ENCODE results near the gene FSIP1.

FSIP1 gene

DNA sequence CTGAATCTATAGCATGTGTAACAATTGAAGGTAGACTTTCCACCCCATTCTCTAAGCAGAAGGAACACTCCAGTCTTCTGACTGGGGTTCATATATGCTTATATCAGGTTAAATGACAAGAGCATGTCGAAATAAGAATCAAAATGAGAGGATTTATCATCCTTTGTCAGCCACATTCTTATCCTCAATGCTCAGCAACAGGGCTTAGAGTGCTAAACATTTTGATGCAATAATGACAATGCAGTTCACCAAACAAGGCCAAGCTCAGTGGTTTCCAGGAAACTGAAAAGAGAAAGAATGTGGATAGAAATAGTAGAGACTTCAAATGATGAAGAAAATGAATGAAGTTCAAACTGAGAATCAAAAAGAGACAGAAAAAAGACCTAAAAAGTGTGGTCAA, 78.0 kb downstream of the FSIP1 start:
- ChIA-PET CTCF (interaction anchor here (1.4 kb wide), 1 partner anchor 13 kb away, joined by 3 read pairs; no protein-coding TSS in a partner anchor), POLR2A (no interaction called here)
- TF ChIP-seq, protein P1, sequence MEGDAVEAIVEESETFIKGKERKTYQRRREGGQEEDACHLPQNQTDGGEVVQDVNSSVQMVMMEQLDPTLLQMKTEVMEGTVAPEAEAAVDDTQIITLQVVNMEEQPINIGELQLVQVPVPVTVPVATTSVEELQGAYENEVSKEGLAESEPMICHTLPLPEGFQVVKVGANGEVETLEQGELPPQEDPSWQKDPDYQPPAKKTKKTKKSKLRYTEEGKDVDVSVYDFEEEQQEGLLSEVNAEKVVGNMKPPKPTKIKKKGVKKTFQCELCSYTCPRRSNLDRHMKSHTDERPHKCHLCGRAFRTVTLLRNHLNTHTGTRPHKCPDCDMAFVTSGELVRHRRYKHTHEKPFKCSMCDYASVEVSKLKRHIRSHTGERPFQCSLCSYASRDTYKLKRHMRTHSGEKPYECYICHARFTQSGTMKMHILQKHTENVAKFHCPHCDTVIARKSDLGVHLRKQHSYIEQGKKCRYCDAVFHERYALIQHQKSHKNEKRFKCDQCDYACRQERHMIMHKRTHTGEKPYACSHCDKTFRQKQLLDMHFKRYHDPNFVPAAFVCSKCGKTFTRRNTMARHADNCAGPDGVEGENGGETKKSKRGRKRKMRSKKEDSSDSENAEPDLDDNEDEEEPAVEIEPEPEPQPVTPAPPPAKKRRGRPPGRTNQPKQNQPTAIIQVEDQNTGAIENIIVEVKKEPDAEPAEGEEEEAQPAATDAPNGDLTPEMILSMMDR (IDR thresholded peaks at IDR 0.05; ENCODE audit: control extremely low read depth, extremely low read depth, low read depth, missing control alignments), result no peak
- DNase-seq (ENCODE audit: extremely low spot score), result no peak

DNA sequence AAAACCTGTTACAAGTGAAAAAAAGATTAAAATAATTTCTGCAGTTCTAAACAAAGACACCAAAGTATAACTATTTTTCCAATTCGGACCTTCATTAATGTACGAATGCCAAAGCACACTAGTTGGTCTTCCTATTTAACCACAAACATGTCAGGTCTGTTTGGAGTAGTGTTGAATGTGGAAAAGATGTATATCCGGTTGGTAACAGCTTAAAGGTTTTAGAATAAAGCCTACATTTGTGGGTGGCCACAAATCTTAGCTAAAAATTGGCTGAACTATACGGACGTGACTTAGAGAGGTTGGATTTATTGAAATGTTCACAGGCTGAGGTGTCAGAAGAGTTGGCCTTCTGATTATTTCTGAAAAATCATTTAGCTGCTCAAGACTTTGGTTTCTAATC, 78.4 kb downstream of the FSIP1 start:
- ChIA-PET POLR2A (no interaction called here), CTCF (interaction anchor here (1.4 kb wide), 1 partner anchor 13 kb away, joined by 3 read pairs; no protein-coding TSS in a partner anchor)
- DNase-seq (ENCODE audit: extremely low spot score), result no peak
- TF ChIP-seq, protein P1 (IDR thresholded peaks at IDR 0.05; ENCODE audit: control extremely low read depth, extremely low read depth, low read depth, missing control alignments), result no peak

DNA sequence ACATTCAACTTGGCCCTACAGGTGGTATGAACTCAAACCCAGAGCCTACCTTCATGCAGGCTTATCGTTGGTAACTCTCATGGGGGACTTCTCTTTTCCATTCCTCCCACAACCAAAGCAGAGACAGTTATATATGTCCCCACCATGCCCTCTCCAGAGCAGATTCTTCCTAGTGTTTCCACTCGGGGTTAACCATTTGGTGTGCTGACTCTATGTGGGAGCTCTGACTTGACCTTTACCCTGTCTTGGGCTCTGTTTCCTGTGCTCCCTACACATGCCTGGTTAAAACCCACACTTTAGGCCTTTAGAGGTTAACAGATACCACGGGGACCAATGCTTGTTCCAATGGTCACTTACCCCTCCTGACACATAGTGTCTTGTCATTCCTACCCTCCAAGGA, 80.7 kb downstream of the FSIP1 start:
- DNase-seq (ENCODE audit: extremely low spot score), result no peak
- TF ChIP-seq, protein P1 (IDR thresholded peaks at IDR 0.05; ENCODE audit: control extremely low read depth, extremely low read depth, low read depth, missing control alignments), result no peak
- ChIA-PET CTCF (interaction anchor here (1.1 to 1.7 kb wide), 9 partner anchors 10 to 1002 kb away, joined by 3 to 5 read pairs (median 4); no protein-coding TSS in a partner anchor), POLR2A (no interaction called here)

DNA sequence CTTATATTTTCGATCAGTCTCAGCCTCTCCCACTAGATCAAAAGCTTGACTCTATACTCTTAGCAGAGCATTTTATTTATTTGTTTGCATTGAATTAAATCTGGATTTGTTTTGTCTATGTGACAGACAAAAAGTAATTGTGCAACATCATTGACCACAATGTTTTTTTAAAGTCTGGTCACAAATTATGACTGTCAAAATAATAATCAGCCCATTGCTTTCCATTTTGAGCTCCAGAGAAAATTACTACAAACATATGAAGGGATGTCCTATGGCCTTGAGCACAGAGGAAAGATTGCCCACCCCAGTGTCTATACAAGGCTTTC, 82.3 kb downstream of the FSIP1 start:
- POLR2A ChIA-PET, result no interaction called here
- CTCF ChIA-PET, result interaction anchor here (0.7 to 1.9 kb wide), 4 partner anchors 13 to 57 kb away, joined by 3 to 7 read pairs (median 4); no protein-coding TSS in a partner anchor
- TF ChIP-seq, protein P1 (IDR thresholded peaks at IDR 0.05; ENCODE audit: control extremely low read depth, extremely low read depth, low read depth, missing control alignments), result no peak
- no peak for DNase-seq (ENCODE audit: extremely low spot score)

DNA sequence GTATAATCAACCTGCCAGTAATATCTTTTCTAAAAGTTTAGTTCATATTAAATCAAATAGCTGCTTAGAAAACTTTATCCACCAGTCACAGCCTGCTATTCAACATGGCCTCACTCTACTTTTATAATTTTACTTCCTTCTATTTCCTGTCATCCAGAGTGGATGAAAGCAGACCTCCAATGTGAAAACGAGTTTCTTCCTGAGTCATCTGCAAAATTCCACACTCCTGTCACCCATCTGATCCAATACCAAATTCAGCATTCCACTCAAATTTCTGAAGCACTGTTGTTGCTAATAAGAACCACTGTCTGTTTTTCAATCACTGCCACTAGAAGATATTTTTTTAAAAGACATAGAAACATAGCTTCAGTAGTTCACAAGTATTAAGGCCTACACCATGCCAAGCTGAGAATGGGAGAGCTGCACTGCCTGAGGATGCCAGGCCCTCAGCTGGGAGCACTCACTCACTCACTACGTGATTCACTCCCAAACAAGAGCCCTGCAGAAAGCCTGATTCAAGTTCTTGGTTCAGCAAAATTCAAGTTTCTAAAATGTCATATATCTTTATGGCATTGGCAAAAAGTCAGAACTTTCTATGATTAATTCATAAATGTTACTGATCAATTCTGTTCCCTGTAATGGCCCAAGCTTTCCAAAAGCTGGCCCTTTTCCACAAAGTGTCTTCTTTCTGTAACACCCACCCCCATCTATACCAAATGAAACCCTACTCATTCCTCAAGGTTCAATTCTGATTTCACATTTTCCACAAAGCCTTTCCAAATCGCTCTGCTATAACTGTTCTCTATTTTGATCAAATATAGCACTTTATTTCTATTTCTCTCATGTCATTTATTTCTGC, 82.9 kb downstream of the FSIP1 start:
- TF ChIP-seq, protein P1 (IDR thresholded peaks at IDR 0.05; ENCODE audit: control extremely low read depth, extremely low read depth, low read depth, missing control alignments), result no peak
- CTCF ChIA-PET, result interaction anchor here (0.7 to 1.9 kb wide), 4 partner anchors 14 to 58 kb away, joined by 3 to 7 read pairs (median 4); no protein-coding TSS in a partner anchor
- no peak for DNase-seq (ENCODE audit: extremely low spot score)
- POLR2A ChIA-PET, result no interaction called here

DNA sequence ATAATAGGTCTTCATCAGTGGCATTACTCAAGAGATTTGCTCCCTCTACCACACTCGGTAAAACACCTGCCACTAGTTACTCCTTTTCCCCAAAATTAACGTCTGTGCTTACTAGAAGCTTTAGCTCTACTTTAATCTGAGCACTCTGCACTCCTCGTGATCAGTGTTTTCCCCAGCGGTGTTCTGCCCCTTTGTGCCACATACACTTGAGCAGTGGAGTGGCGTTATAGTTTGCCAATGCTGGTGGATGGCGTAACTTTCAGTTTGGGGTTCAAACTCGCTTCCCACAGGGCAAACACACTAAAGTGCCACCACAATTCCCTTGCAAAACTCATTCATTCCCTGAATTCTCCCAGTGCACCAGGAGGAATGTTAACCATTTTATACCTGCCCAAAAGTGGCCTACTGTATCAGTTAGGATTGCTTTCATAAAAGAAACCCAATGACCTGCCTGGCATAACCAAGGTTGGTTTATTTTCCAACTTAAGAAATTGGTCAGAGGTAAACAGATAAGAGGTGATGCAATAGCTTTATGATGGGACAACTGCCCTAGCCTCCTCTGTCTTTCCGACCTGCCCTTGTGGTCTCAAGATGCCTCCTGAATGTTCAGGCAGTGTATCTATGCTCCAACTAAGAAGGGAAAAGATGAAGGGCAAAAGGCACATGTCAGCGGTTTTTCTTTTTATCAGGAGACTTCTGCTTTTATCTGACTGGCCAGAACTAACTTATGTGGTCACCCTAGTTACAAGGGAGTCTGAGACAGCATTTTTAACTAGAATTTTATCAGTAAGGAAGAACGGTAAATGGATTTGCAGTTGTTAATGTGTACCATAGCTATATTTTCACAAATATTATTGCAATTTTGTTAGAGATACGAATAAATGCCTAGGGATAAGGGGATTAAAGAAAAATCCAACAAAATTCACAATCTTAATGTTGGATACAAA, 83.9 kb downstream of the FSIP1 start:
- no peak for DNase-seq (ENCODE audit: extremely low spot score)
- TF ChIP-seq, protein P1 (IDR thresholded peaks at IDR 0.05; ENCODE audit: control extremely low read depth, extremely low read depth, low read depth, missing control alignments), result no peak
- POLR2A ChIA-PET, result no interaction called here
- CTCF ChIA-PET, result interaction anchor here (1.4 to 1.9 kb wide), 2 partner anchors 13 to 14 kb away, joined by 3 to 7 read pairs; no protein-coding TSS in a partner anchor
